ENCODE data around the gene LYRM4.
A peak's percentile ranks its signal among the peaks of the same experiment; 100 is the strongest.

LYRM4 gene

DNA sequence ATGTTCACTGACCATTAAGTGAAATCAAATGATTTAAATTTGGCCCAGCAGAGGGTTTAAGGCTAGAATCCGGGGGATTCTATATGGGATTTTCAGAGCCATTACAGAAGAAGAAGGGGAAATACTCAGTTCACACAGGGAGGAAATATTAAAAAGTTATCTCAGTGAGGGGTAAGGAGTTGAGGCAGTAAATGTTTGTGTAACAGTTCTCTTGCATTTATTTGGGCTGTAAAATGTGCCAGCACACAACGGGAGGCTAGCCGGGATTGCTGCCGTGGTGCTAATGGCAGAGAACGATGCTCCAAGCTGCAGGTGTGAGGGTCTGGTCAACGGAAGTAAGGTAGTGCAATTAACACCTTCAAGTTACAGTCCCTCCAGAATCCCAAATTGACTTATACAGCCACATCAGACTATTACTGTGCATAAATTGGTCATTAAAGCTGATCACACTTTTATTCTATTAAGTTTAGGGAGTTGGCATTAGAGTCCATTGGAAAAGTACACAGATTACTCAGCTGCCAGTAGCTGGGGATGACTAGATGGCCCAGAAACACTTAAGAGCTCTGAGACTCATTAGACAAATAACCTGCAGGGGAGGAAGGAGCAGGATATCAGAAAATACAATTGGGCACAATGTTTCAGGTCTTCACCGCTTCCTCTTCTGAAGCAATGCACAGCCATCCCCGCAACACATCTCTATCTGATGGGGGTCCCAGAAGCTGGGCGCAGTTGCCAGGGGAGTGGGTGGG is 144.3 kb downstream of the LYRM4 start:
- no peak for TF ChIP-seq CTCF (conservative IDR thresholded peaks at IDR 0.05)
- peak overlapping the region; percentile 15; the same call in 1 of the 2 replicates for H3K27ac ChIP-seq

DNA sequence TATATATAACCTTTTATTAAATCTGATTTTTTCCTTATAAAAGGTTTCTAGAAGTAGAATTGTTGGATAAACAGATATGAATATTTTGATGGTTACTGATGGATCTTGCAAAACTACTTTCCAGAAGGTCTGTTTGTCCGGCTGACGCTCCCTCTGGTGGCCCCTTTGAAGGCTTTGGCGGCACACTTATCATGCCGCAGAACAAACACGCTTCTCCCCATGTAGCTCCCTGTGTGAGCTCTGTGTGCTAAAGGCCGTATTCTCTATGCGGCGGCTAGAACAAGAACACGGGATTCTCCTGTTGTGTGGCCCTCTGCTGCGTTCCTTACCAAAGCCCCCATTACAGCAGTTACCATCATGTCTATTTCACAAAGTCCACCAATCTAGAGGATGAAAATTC is 145.6 kb downstream of the LYRM4 start:
- peak; percentile 65 for TF ChIP-seq CTCF (conservative IDR thresholded peaks at IDR 0.05)
- no peak overlapping the region for H3K27ac ChIP-seq

GRCh38 chr6:5113096-5113495 is 147.7 kb downstream of the LYRM4 start:
- no peak for TF ChIP-seq CTCF (conservative IDR thresholded peaks at IDR 0.05)
- H3K27ac ChIP-seq, result no peak overlapping the region

DNA sequence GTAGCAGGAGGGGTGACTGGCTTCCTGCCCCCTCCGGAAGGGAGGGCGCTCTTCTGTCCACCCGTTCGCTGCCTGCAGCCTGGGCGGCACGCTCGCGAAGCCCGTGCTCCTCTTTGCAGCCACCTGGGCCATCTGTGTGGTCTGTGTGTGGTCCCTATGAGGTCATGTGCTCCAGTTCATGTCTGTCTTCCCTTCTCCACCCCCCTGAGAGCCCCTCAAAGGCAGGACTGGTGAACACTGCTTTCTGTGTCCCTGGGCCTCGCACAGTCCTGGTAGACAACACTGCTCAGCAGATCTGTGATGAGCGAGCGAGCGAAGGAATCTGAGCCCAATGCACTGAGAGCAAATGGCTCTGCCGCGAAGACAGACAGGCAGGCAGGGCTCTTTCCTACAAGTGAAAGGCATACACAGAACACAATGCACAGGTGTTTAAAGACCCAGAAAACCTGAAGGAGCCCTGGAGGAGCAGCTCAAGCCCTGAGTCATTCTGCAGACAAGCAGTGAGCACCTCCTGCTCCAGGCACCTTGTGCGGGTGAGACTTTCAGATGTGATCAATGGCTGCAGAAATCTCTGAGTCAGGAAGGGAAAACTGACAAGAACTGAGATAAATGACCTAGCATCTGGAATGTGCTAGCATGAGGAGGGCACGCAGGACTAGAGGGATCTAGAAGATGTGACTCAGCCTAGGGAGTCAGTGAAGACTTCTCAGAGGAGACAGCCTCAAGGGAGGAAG is 148.5 kb downstream of the LYRM4 start:
- TF ChIP-seq CTCF (conservative IDR thresholded peaks at IDR 0.05), result no peak
- no peak overlapping the region for H3K27ac ChIP-seq

- no peak overlapping the region for H3K27ac ChIP-seq
- TF ChIP-seq CTCF (conservative IDR thresholded peaks at IDR 0.05), result no peak
Measured at GRCh38 chr6:5111626-5112025, 149.1 kb downstream of the LYRM4 start.

- TF ChIP-seq CTCF (conservative IDR thresholded peaks at IDR 0.05), result no peak
- no peak overlapping the region for H3K27ac ChIP-seq
Measured at GRCh38 chr6:5110246-5110645, 150.5 kb downstream of the LYRM4 start.

- TF ChIP-seq CTCF (conservative IDR thresholded peaks at IDR 0.05), result no peak
Measured at GRCh38 chr6:5109436-5109835, 151.3 kb downstream of the LYRM4 start.

More at GRCh38 chr6:5109436-5109835, 151.3 kb downstream of the LYRM4 start:
- peak overlapping the region; percentile 81 for H3K27ac ChIP-seq

Data from VCaP (cell line).